HCT116 (cell line): Measurements from ENCODE around the gene TVP23A.

Source experiments
- CEBPB ChIP-seq: IDR thresholded peaks from 2 replicates; pipeline ENCODE4 v1.6.1; 2012; ENCODE audit warnings: low read depth
- FOSL1 ChIP-seq: IDR thresholded peaks from 2 replicates; pipeline ENCODE4 v1.6.1; 2012; ENCODE audit warnings: low read depth
- JUND ChIP-seq: IDR thresholded peaks from 2 replicates; pipeline ENCODE4 v1.6.1; 2012
- POLR2AphosphoS5 ChIP-seq: IDR thresholded peaks from 2 replicates; pipeline ENCODE4 v1.6.1; 2011; ENCODE audit warnings: mild to moderate bottlenecking, low read depth, low read length, moderate library complexity

- TF ChIP-seq JUND (no peak), POLR2AphosphoS5 (no peak), FOSL1 (no peak), CEBPB (no peak)
Measured at GRCh38 chr16:10756574-10756973, 62.0 kb downstream of the TVP23A start.
